ENCODE data around the gene CDH4.

CDH4 gene

GRCh38 chr20:61537239-61538182 is 285.4 kb downstream of the CDH4 start:
- DNase-seq (ENCODE audit: low spot score): no peak

DNA sequence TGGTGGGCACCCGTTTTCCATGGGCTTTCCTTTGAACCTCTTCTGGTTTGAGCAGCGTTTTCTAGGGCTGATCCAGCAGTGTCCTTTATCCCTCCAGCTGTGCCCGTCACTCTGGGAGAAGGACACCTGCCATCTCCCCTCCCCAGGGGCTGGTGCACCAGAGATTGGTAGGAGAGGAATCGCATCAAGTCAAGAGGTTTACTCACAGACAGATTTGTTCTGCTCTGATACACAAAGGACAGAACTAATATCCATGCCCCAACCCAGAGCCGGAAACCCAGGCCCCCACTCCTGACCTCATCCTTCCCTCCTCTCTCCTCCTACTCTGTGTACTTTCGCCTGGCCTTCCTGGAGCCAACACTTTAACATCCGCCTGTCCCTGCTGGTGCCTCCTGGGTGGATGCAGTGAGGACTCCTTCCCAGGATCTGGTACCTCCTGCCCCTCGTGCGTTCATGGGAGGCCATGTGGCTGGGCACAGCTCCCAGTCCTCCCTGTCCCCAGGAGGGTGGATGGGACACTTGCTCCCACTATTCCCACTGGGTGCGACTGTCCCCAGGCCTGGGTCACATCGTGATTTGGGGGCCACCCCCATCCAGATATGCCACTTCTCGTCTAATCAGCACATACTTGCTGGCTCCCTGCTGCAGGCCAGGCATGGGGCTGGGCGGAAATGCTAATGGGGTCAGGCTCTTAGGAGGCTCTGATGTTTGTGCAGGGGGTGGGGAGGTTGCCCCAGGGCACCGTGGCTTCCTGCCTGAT is 286.3 kb downstream of the CDH4 start:
- DNase-seq (ENCODE audit: low spot score): no peak

- no peak for DNase-seq (ENCODE audit: low spot score)
Measured at GRCh38 chr20:61538943-61539265, 286.8 kb downstream of the CDH4 start.

GRCh38 chr20:61539706-61540360 is 287.8 kb downstream of the CDH4 start:
- DNase-seq (ENCODE audit: low spot score): no peak

- no peak for DNase-seq (ENCODE audit: low spot score)
Measured at GRCh38 chr20:61541537-61541936, 289.5 kb downstream of the CDH4 start.

GRCh38 chr20:61543086-61543485 is 291.0 kb downstream of the CDH4 start:
- DNase-seq (ENCODE audit: low spot score): no peak

DNA sequence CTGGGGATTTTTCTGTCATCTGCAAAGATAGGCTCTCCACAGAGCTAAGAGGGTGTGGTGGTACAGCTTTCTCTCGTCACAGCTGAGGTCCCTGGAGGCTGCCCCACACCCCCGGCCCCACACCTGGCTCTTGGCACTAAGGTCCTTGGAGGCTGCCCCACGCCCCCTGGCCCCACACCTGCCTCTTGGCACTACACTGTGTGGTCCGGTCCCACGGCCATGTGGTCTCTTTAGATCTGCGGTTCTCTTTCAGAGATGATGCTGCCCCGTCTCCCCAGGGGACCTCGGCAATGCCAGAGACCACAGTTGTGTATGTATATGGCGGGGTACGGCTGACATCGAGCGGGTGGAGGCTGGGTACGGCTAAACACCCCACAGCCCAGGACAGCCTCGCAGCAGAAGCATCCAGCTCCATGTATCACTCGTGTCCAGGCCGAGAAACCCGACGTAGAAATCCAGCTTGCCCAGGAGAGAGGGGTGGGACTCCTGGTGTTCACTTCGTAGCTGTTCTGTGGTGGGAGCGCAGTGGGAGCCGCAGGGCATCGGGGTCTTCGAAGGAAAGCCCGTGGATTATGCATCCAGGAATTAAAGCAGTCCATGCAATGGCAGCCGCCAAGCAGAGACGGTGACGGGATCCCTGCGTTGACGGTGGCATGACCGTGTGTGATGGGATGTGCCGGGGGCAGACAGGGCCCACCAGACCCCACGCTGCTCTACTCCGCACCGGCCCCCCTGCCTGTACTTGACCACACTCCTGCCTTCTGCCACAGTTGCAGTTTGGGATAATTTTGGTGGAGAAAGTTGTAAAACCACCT is 292.1 kb downstream of the CDH4 start:
- DNase-seq (ENCODE audit: low spot score): no peak

DNA sequence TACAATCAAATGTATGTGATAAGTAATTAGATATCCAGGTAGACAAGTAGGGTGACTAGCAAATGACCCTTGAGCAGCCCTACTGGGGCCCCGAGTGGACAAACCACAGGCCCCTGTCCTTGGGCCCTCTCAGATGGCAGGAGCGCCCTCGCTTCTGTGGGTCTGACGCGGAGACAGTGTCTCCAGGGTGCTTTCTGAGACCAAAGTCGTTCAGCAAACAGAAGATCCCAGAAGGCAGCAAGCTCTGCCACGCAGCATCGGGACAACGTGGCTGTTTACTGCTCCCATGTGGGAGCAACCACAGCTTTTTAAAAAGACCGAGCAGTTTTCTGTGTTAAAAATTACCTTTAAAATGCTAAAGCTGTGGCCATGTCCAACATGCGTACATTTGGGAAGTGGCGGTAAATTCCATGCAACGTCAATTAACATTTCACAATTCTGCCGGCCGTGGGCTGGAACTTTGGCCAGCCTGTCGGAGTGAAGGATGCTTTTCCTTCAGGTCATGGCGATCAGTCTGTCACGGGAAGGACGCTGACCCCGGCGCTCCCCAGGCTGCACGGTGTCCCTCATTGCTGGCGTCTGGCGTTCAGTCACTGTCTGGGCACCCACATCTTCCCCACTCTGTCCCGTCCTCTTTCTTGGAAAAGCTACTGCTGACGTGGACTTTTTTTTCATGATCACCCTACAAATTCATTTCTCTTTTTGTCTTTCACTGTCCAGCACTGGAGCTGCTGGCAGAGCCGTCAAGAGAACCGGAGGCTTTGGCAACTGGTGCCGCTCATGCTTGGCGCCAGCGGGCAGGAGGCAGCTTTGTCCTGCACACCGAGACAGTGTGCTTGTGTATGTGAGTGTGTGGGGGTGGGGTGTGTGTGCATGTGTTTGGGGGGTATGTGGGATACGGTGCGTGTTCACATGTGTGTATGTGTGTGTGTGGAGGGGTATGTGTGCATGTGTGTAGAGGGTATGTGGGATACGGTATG is 293.1 kb downstream of the CDH4 start:
- no peak for DNase-seq (ENCODE audit: low spot score)

- no peak for DNase-seq (ENCODE audit: low spot score)
Measured at GRCh38 chr20:61546641-61547040, 294.6 kb downstream of the CDH4 start.

DNA sequence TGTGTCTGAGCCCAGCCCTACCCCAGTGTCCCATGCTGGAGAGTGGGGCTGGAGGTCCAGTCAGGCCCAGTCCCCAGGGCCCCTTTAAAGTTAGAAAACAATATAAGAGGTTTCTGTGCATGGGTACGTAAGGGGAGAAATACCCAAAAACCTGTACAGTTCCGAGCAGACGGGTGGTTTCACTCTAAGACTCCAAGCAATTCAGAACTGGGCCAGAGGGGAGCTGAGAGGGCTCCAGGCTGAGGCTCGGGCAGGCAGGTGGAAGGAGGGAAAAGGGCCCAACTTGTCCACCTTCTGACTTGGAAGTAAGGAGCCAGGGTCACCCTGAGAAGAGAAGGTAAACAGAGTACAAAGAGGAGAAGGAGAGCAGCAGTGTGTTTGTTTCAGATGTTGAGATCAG is 296.0 kb downstream of the CDH4 start:
- no peak for DNase-seq (ENCODE audit: low spot score)

GRCh38 chr20:61549865-61550264 is 297.8 kb downstream of the CDH4 start:
- DNase-seq (ENCODE audit: low spot score): no peak

DNA sequence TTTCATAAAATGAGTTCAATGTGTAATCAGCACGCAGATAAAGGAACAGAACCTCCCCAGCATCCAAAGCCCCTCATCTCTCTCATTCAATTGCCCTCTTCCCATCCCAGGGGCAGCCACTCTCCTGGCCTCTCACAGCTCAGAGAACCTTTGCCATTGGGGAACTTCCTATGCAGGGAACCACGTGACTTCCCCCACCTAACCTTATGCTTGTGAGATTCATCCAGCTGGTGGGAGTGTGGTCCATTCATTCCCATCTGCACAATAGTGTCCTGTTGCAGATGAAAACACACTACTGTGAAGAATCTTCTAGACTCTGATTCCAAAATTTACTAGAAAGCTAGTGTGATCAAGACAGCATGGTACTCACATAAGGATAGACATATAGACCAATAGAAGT is 299.3 kb downstream of the CDH4 start:
- no peak for DNase-seq (ENCODE audit: low spot score)

GRCh38 chr20:61554617-61555016 is 302.6 kb downstream of the CDH4 start:
- no peak for DNase-seq (ENCODE audit: low spot score)

DNA sequence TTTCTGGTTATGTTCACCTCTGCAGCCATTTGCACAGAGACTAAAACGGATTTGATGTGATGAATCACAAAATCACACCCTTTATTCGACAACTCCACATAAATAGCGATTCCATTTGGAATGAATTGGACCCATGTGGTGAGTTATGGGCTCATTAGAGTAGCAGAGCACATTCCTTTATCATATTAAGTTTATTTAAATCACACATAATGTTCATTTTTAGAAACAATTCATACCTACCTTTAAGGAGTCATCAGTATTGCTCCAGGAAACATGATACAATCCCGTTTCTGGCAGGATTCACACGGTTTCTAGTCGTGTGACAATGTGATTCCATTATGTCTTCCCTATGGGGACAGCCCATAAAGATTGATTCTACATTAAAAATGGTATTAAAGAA is 303.5 kb downstream of the CDH4 start:
- no peak for DNase-seq (ENCODE audit: low spot score)

DNA sequence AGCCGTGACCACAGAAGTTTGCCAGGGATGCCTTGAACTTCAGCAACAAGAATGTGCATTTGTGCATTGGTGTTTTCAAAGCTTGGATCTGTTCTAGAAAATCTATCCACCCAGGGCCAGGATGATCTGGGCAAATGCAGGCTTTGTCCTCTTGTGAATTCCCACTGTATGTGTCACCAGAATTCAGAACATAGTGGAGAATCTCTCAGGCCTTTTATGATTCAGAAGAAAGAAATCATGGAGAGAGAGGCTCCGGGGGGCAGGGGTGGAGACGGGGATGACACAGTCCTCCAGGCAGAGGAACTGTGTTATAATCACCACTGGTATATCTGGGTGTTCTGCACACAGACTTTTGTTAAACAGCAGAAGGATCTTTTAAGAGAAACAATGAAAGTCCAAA is 304.1 kb downstream of the CDH4 start:
- DNase-seq (ENCODE audit: low spot score): no peak

- DNase-seq (ENCODE audit: low spot score): no peak
Measured at GRCh38 chr20:61556673-61557072, 304.6 kb downstream of the CDH4 start.

GRCh38 chr20:61557621-61558020 is 305.6 kb downstream of the CDH4 start:
- DNase-seq (ENCODE audit: low spot score): no peak

DNA sequence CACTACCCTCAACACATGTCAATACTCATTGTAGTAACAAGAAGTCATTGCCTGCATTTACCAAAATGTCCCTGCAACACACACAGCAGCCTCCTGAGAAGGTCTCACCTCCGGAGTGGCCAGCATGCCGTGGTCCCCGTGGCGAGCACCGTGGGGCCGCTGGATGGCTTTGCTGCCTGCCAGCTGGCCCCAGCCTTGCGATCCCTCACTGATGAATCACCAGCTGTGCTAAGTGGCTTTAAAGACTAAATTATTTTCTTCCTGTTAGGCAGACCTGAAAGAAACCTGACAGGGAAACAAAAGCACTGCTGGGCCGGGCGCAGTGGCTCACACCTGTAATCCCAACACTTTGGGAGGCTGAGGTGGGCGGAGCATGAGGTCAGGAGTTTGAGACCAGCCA is 306.7 kb downstream of the CDH4 start:
- no peak for DNase-seq (ENCODE audit: low spot score)

DNA sequence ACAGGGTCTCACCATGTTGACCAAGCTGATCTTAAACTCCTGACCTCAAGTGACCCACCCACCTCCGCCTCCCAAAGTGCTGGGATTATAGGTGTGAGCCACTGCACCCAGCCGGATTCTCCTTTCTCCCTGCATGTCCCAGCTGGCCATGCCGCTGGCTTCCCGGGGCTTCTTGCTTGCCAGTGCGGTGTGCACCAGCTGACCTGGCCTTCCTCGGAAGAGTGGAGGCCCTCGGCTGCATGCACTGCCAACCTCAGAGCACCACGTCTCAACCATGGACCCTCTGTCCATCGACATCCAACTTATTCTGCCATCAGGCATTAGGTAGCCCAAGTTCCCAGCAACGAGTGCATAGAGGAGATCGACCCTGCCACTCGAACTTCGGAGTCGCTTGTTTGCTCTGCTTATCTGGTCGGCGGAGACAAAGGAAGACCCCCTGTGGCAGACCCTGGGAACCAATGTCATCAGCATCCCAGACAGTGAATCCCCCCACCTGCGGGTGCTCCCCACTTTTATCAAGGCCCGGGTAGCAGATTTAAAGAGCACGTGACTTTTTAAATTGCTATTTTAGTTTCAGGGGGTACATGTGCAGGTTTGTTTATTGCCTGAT is 307.8 kb downstream of the CDH4 start:
- no peak for DNase-seq (ENCODE audit: low spot score)

GRCh38 chr20:61560361-61560853 is 308.3 kb downstream of the CDH4 start:
- no peak for DNase-seq (ENCODE audit: low spot score)
